NCI-H446 (cell line): Measurements from ENCODE around the gene CXorf65.

Source experiments
- DNase-seq, 2 experiments: peaks; one replicate each; lab custom pipeline; 2025; lab: John Stamatoyannopoulos, UW

CXorf65 gene

DNA sequence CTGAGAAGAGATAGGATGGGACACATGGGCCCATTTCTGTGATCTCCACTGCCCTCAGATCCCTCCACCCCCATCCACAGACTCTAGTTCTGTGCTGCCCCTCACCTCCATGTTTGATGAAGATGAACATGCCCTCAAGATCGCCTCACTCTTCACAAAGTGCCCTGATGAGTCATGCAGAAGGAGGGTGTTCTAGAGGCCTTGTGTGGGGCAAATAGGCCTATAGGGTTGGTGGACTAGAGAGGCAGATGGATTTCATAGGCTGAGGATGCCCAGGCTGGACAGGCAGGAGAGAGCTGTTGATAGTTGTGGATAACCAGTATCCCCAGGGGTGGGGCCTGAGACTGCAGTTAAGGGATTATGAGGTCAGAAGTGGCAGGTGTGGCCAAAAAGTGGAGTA, at the start of gene CXorf65:
Gene CXorf65 (minus strand): TSS at position 314 of the 400 bp plus-strand sequence. CDS start 184 bp downstream, at position 130.
- no peak for DNase-seq

- no peak for DNase-seq
These were observed 48.1 kb upstream of the CXorf65 start for GRCh38 chrX:71154641-71155040.

DNA sequence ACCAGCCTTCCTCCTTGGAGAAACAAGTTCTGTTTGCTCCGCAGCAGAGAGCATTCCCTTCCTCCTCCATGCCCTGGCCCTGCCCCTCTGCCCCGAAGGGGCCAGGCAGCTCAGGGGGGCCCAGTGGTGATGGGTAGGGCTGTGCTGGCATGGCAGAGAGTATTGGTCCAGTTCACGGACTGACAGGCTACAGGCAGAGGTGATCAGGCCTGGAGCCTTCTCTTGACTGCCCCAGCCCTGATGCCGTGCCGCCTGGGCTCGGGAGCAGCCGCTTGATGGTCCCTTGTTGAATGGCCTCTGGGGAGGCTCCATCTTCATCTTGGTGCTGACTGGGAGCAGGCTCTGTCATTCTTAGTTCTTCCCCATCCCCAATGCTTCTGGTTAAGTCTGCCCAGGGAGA, 47.7 kb upstream of the CXorf65 start:
- DNase-seq = no peak

- DNase-seq = no peak
These were observed 44.8 kb upstream of the CXorf65 start for GRCh38 chrX:71151366-71151765.

DNA sequence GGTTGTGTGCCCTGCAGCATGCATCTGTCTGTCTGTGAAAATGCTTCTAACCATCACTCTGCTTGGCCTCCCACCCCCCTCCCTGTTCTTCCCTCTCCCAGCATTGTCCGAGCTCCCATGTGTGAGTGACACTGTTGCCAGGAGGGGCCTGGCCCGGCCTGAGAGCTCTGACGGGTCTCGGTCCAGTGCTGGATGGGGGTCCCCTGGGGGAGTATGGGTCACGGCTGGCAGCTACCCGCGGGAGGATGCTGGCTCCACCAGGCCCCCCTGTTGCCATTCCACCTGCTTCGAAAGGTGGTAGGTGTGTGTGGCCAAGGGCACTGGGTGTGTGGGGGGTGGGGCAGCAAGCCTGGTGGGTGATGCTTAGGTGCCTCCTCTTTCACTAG, 41.7 kb upstream of the CXorf65 start:
- no peak for DNase-seq

- DNase-seq = no peak
These were observed 41.1 kb upstream of the CXorf65 start for GRCh38 chrX:71147496-71148277.

GRCh38 chrX:71144651-71145050, 38.1 kb upstream of the CXorf65 start, which contains the start of gene NLGN3:
Gene NLGN3 (plus strand): TSS chrX:71144841. CDS start chrX:71147750, 2,909 bp downstream.
- no peak for DNase-seq

- no peak for DNase-seq
These were observed 37.0 kb upstream of the CXorf65 start for GRCh38 chrX:71143508-71143907.

- no peak for DNase-seq
These were observed 33.9 kb upstream of the CXorf65 start for GRCh38 chrX:71140440-71140839.

DNA sequence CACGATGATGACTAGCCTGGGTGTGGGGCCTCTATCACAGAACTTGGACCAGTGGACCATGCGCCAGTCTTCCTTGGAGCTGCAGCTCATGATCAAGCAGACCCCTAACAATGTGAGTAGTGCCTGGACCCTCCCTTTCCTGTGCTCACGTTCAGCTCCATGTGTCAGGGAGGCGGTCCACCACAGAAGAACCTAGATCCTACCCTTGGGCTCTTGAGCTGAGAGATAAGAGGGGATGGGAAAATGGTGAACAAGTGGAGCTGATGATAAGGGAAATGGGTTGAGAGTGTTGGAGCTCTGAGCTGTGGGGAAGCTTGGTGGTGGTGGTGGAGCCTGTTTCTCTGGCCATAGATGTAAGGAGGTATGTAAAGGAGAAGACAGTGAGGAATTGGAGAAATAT, 25.0 kb upstream of the CXorf65 start:
- no peak for DNase-seq

DNA sequence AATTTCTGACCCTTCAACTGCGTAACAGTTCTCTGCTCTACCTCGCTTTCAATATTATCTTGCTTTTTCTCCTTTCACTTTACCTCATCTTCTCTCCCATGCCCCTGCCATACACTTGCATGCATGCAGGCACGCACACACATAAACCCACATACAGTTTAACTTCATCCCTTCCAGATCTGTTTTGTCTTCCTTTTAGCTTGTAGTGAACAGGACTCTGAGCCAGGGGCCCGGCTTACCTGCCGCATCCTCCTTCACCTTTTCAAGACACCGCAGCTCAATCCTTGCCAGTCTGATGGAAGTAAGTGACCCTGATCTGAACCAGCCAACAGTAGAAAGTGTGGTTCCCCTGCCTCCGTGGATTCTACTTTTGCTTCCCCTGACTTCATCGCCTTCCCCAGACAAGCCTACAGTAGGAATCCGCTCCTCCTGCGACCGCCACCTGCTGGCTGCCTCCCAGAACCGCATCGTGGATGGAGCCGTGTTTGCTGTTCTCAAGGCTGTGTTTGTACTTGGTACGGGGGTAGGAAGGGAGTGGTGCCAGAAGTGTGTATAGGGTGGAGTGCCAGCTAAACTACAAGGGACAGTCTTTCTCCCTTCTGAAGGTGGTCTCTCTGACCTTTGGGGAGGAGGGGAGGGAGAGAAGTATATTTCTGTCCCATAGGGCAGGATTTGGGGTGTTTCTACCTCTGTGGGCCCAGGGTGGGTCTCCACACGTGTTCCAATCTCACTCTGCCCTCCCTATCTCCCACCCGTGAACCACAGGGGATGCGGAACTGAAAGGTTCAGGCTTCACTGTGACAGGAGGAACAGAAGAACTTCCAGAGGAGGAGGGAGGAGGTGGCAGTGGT, 22.6 kb upstream of the CXorf65 start:
- no peak for DNase-seq

GRCh38 chrX:71128166-71128833, 21.8 kb upstream of the CXorf65 start:
- DNase-seq = no peak

- DNase-seq = no peak
These were observed 12.5 kb upstream of the CXorf65 start for GRCh38 chrX:71118985-71119535.

GRCh38 chrX:71118032-71118984, 11.8 kb upstream of the CXorf65 start, which contains the start of gene MED12:
Gene MED12 (plus strand): TSS chrX:71118596. CDS start chrX:71118755, 159 bp downstream.
- peak; percentile 47 to 72 for DNase-seq

- DNase-seq = no peak
These were observed 10.8 kb upstream of the CXorf65 start for GRCh38 chrX:71117358-71117757.

DNA sequence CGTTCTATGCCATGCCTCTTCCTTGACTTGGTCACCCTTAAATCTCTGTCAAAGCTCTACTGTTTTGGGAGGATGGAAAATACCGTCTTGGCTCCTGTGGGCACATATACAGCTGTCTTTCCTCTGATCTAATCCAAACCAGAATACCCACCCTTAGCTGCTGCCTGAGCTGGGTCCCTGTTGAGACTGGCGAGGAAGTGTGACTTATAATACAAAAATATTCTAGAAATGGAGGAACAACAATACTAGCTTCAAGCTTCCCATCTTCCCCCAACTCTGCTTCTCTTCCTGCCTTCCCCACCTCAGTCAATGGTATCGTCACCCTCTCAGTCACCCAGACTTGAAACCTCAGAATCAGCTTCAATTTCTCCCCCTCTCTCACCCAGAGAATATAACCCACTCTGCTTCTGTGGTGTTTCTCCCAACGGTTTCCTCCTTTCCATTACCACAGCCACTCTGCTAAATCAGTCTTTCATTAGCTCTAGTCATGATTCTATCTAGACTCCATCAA, 5.4 kb upstream of the CXorf65 start:
- DNase-seq = no peak

DNA sequence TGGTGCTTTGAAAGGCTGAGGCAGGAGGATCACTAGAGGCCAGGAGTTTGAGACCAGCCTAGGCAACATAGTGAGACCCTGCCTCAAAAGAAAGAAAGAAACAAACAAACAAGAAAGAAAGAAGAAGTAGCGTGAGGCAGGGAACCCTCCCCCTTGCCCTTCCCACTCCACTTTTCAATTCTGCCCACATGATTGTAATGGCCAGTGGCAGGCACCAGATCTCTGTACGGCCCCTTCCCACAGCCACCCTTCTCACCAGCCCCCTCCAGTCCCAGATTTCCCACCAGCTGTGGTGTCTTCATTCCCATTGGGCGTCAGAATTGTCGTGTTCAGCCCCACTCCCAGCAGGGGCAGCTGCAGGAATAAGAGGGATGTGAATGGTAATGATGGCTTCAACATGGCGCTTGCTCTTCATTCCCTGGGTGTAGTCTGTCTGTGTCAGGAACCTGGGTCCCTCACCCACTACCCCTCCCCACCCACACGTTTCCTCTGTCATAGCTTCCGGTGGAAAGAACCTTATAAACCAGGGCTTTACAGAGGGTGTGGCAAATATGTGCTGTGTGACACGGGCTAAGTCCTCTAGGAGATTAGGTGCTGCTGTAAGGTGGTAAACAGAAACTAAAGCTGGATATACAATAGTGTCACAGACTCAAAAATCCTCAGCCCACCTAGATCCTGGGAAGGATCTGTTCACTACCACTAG, 4.8 kb upstream of the CXorf65 start, which contains the start of gene IL2RG:
Gene IL2RG (minus strand): TSS at position 437 of the 703 bp plus-strand sequence. CDS start 38 bp downstream, at position 399.
- no peak for DNase-seq

DNA sequence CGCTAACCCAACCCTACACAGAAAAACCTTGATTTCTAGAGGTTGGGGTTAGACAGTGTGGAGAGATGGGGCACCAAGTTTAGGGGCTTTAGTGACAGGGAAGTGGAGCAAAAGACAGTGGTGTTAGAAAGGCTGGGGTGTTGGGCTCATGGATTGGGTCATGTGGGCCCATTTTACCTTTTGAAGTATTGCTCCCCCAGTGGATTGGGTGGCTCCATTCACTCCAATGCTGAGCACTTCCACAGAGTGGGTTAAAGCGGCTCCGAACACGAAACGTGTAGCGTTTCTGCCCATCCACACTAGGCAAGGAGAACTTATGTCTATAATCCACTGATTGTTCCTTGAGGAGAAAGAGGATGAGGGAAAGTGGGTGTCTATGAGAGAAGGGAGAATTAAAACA, 2.5 kb upstream of the CXorf65 start:
- DNase-seq = no peak

GRCh38 chrX:71107762-71108360, 1.3 kb upstream of the CXorf65 start:
- no peak for DNase-seq
